GM19397 (cell line): ENCODE results near the gene SH2B2.
"Not testable (repeated sequence)": the region's sequence is repeated elsewhere in the genome, so short reads cannot be mapped to it uniquely, and the experiment has no call there.

Experiments
- ATAC-seq: cut with Tn5 transposase; IDR thresholded peaks from one replicate; pipeline ENCODE4 v1.9.1; 2021; ENCODE audit warnings: mild to moderate bottlenecking, moderate library complexity; ENCODE audit not compliant: unreplicated experiment

Gene SH2B2

GRCh38 chr7:102284891-102285539 lies 1.7 kb upstream of the SH2B2 start:
- ATAC-seq = no peak

- ATAC-seq = no peak
Observed at GRCh38 chr7:102285540-102286236, 980 bp upstream of the SH2B2 start.

- peak; percentile 15 for ATAC-seq
Observed at GRCh38 chr7:102287111-102287980, 678 bp downstream of the SH2B2 start.

- no peak for ATAC-seq
Observed at GRCh38 chr7:102287981-102288278, 1.3 kb downstream of the SH2B2 start.

GRCh38 chr7:102288285-102288930 lies 1.7 kb downstream of the SH2B2 start:
- ATAC-seq = no peak

- no peak for ATAC-seq
Observed at GRCh38 chr7:102289057-102289456, 2.4 kb downstream of the SH2B2 start.

GRCh38 chr7:102291056-102291915 lies 4.6 kb downstream of the SH2B2 start:
- ATAC-seq = no peak

- no peak for ATAC-seq
Observed at GRCh38 chr7:102291916-102292267, 5.2 kb downstream of the SH2B2 start.

GRCh38 chr7:102292813-102293798 lies 6.4 kb downstream of the SH2B2 start:
- ATAC-seq = no peak

GRCh38 chr7:102294589-102294988 lies 7.9 kb downstream of the SH2B2 start:
- ATAC-seq = no peak

GRCh38 chr7:102295346-102296178 lies 8.9 kb downstream of the SH2B2 start:
- no peak for ATAC-seq

GRCh38 chr7:102296179-102296438 lies 9.4 kb downstream of the SH2B2 start:
- ATAC-seq = no peak

GRCh38 chr7:102296514-102296913 lies 9.8 kb downstream of the SH2B2 start:
- ATAC-seq = no peak

- no peak for ATAC-seq
Observed at GRCh38 chr7:102297487-102298218, 11.0 kb downstream of the SH2B2 start.

- no peak for ATAC-seq
Observed at GRCh38 chr7:102300643-102301221, 14.1 kb downstream of the SH2B2 start.

GRCh38 chr7:102301367-102301766 lies 14.7 kb downstream of the SH2B2 start:
- not testable (repeated sequence) for ATAC-seq

- no peak for ATAC-seq
Observed at GRCh38 chr7:102302025-102302424, 15.4 kb downstream of the SH2B2 start.
